ENCODE measurements around the gene ALPL. TPM values are rescaled to one million over a fixed set of nuclear protein-coding genes. Genes with fewer than 3 reads are reported as not detected.

The ALPL gene
- total and polyA plus RNA-seq, 9 of the 15 experiments (the other 6 are each of a cell fraction or from before 2014, with no cell fraction given) = 0.04 to 0.38 (median 0.18) TPM; not detected in 4

DNA sequence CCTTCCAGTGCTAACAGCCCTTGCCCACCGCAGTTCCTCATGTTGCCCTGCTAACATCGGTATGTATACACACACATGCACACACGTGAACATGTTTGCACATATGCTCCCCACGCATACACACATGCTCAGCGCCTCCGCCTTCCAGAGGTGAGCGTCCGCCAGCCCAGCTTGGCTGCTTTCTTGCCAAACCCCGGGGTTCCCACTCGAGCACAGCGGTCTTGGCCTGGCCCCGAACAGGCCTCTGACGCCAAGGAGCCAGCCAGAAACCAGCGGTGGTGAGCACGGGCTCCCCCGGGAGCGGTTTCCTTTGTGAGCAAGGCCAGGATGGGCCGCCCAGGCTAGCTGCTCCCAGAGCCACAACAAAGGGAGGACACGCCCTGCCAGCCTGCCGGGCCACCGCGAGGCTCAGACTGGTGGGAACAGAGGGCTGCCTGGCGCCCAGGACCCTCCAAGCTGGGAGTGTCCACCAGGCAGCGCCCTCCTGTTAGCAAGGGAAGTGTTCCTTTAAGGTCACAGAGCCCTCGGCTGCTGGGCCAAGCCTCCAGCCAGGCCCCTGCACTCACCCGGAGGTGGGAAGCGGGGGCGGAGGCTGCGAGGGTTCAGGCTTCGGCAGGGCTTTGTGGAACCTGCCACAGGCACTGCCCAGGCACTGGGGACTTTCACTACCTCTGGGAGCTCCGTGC is 65.4 kb downstream of the ALPL start:
- H3K9me3 ChIP-seq (replicated peaks; ENCODE audit: control insufficient read depth, insufficient read depth, low read depth, low read length) = no peaks in the 10 kb centered on the region
- H3K27ac ChIP-seq (ENCODE audit: extremely low read depth, low read depth, low read length) = no peak overlapping the region
- no peaks in the 10 kb centered on the region for H3K9me1 ChIP-seq (ENCODE audit: control insufficient read depth, insufficient read depth, low read length)
- in situ Hi-C loops (cut with MboI) = no loop called here
- peaks cover 3 to 36% of the 10 kb centered on the region in 2 experiments; a peak in 2 of 5 replicates for H3K27me3 ChIP-seq (ENCODE audit: control insufficient read depth in 2 of 2, insufficient read depth in 2 of 2, low read length in 2 of 2)
- peak overlapping the region; percentile 43 for H2AFZ ChIP-seq (ENCODE audit: low read depth, low read length)
- DNase-seq (ENCODE audit: extremely low read depth in 1 of 4, low spot score in 3 of 4) (peak; percentile 47 to 59 (median 50)), FAIRE-seq (no peak), ATAC-seq (peak; percentile 61)
- ChIA-PET POLR2A (interaction anchor here (0.6 to 0.8 kb wide), 3 partner anchors 14 to 44 kb away, joined by 3 to 4 read pairs (median 3); no protein-coding TSS in a partner anchor), CTCF (ENCODE audit: low intra/inter-chr PET ratio) (interaction anchor here (3.5 kb wide), 1 partner anchor 205 kb away, joined by 27 read pairs; no protein-coding TSS in a partner anchor)
- H3K4me2 ChIP-seq (ENCODE audit: insufficient read depth, low read length) = no peak overlapping the region
- peaks cover 4% of the 10 kb centered on the region; the same call in 1 of the 2 replicates for H4K20me1 ChIP-seq (replicated peaks; ENCODE audit: control insufficient read depth, insufficient read depth, low read length)
- 37% methylated on average over 31 of the region's 31 CpGs for WGBS (ENCODE audit: insufficient coverage, low coverage, missing lambda C conversion rate)
- intact Hi-C loops (cut with micrococcal nuclease) = loop anchor here (10.0 kb wide), 1 partner anchor 200 kb away; no protein-coding TSS in a partner anchor
- H3K36me3 ChIP-seq (ENCODE audit: control insufficient read depth, insufficient read depth, low read length) = no peaks in the 10 kb centered on the region
- H3K9ac ChIP-seq (ENCODE audit: insufficient read depth in 1 of 2, low read depth in 2 of 2, low read length in 2 of 2) = peak overlapping the region in 1 of 2 experiments; percentile 85; a peak in 2 of 4 replicates
- H3K4me3 ChIP-seq = no peak overlapping the region
- no peaks in the 10 kb centered on the region for H3K79me2 ChIP-seq (ENCODE audit: control insufficient read depth, insufficient read depth, low read length)
- no TSS peak for BruUV-seq (replicated peaks)
- peaks cover 4 to 27% of the 10 kb centered on the region in 2 experiments; a peak in 4 of 5 replicates for H3K4me1 ChIP-seq (replicated peaks in 1 of 2; ENCODE audit: control insufficient read depth in 2 of 2, insufficient read depth in 2 of 2, low read length in 2 of 2)
- TF ChIP-seq KAT2B (IDR thresholded peaks at IDR 0.05; ENCODE audit: low read depth, low read length) (no peak), L3MBTL2 (IDR thresholded peaks at IDR 0.05) (no peak), MED1 (CRISPR knock-in tag; IDR thresholded peaks at IDR 0.05; ENCODE audit: borderline replicate concordance) (no peak), ZNF766 (CRISPR knock-in tag; conservative IDR thresholded peaks at IDR 0.05) (no peak), TAL1 (IDR thresholded peaks at IDR 0.05) (no peak)
- TF ChIP-seq, protein P1, sequence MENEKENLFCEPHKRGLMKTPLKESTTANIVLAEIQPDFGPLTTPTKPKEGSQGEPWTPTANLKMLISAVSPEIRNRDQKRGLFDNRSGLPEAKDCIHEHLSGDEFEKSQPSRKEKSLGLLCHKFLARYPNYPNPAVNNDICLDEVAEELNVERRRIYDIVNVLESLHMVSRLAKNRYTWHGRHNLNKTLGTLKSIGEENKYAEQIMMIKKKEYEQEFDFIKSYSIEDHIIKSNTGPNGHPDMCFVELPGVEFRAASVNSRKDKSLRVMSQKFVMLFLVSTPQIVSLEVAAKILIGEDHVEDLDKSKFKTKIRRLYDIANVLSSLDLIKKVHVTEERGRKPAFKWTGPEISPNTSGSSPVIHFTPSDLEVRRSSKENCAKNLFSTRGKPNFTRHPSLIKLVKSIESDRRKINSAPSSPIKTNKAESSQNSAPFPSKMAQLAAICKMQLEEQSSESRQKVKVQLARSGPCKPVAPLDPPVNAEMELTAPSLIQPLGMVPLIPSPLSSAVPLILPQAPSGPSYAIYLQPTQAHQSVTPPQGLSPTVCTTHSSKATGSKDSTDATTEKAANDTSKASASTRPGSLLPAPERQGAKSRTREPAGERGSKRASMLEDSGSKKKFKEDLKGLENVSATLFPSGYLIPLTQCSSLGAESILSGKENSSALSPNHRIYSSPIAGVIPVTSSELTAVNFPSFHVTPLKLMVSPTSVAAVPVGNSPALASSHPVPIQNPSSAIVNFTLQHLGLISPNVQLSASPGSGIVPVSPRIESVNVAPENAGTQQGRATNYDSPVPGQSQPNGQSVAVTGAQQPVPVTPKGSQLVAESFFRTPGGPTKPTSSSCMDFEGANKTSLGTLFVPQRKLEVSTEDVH (IDR thresholded peaks at IDR 0.05; ENCODE audit: low read depth, partially characterized antibody) = no peak
- TF ChIP-seq, protein P2, sequence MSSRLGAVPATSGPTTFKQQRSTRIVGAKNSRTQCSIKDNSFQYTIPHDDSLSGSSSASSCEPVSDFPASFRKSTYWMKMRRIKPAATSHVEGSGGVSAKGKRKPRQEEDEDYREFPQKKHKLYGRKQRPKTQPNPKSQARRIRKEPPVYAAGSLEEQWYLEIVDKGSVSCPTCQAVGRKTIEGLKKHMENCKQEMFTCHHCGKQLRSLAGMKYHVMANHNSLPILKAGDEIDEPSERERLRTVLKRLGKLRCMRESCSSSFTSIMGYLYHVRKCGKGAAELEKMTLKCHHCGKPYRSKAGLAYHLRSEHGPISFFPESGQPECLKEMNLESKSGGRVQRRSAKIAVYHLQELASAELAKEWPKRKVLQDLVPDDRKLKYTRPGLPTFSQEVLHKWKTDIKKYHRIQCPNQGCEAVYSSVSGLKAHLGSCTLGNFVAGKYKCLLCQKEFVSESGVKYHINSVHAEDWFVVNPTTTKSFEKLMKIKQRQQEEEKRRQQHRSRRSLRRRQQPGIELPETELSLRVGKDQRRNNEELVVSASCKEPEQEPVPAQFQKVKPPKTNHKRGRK (tag; IDR thresholded peaks at IDR 0.05) = no peak
- TF ChIP-seq, protein P3, sequence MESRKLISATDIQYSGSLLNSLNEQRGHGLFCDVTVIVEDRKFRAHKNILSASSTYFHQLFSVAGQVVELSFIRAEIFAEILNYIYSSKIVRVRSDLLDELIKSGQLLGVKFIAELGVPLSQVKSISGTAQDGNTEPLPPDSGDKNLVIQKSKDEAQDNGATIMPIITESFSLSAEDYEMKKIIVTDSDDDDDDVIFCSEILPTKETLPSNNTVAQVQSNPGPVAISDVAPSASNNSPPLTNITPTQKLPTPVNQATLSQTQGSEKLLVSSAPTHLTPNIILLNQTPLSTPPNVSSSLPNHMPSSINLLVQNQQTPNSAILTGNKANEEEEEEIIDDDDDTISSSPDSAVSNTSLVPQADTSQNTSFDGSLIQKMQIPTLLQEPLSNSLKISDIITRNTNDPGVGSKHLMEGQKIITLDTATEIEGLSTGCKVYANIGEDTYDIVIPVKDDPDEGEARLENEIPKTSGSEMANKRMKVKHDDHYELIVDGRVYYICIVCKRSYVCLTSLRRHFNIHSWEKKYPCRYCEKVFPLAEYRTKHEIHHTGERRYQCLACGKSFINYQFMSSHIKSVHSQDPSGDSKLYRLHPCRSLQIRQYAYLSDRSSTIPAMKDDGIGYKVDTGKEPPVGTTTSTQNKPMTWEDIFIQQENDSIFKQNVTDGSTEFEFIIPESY (CRISPR knock-in tag; IDR thresholded peaks at IDR 0.05) = peak; percentile 96
- TF ChIP-seq, protein P4, sequence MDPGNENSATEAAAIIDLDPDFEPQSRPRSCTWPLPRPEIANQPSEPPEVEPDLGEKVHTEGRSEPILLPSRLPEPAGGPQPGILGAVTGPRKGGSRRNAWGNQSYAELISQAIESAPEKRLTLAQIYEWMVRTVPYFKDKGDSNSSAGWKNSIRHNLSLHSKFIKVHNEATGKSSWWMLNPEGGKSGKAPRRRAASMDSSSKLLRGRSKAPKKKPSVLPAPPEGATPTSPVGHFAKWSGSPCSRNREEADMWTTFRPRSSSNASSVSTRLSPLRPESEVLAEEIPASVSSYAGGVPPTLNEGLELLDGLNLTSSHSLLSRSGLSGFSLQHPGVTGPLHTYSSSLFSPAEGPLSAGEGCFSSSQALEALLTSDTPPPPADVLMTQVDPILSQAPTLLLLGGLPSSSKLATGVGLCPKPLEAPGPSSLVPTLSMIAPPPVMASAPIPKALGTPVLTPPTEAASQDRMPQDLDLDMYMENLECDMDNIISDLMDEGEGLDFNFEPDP (CRISPR knock-in tag; IDR thresholded peaks at IDR 0.05) = no peak
- TF ChIP-seq, protein P5, sequence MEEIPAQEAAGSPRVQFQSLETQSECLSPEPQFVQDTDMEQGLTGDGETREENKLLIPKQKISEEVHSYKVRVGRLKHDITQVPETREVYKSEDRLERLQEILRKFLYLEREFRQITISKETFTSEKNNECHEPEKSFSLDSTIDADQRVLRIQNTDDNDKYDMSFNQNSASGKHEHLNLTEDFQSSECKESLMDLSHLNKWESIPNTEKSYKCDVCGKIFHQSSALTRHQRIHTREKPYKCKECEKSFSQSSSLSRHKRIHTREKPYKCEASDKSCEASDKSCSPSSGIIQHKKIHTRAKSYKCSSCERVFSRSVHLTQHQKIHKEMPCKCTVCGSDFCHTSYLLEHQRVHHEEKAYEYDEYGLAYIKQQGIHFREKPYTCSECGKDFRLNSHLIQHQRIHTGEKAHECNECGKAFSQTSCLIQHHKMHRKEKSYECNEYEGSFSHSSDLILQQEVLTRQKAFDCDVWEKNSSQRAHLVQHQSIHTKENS (CRISPR knock-in tag; IDR thresholded peaks at IDR 0.05) = no peak
- TF ChIP-seq, protein P6, sequence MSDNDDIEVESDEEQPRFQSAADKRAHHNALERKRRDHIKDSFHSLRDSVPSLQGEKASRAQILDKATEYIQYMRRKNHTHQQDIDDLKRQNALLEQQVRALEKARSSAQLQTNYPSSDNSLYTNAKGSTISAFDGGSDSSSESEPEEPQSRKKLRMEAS (CRISPR knock-in tag; IDR thresholded peaks at IDR 0.05) = peak; percentile 70
